NCI-H2081 (cell line): ENCODE measurements around the gene PRRX2.

Source experiments
- DNase-seq, 2 experiments: peaks; one replicate each; lab custom pipeline; 2025; lab: John Stamatoyannopoulos, UW

The PRRX2 gene

DNA sequence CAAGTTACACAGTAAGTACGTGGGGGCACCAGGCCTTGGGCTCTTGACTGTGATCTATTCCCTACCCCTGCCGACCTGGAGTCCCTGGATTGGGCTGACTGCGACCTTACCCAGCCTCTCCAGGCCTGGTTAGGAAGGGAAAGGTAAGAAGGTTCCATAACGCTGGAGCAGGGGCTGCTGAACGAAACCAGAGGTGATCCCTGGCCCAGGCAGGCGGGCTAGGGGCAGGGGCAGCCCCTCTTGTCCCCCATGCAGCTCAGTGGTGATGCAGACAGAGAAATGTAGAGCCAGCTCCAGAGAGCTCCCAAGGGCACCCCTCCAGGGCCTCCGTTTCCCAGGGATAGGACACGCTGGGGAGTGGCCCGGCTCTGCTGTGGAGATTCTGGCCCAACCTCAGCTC, 14.1 kb downstream of the PRRX2 start:
- no peak for DNase-seq

DNA sequence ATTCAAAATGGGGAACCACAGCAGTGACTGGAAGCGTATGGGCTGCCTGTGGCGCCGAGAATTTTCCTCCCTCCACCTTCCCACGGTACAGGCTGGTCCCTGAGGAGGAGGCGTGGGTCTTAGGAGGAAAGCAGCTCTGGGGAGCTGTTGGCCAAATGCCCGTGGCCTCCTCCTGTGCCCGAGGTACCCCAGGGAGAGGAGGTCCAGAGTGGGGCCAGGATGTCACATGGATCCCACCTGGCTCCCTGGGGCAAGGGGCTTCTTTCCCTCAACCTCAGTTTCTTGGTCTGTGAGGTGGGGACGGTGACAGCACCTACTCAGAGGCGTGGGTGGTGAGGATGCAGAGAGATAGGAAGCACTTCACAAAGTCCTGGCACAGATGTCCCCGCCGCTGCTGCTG, 16.5 kb downstream of the PRRX2 start:
- no peak for DNase-seq

GRCh38 chr9:129682381-129682780, 16.9 kb downstream of the PRRX2 start:
- no peak for DNase-seq

DNA sequence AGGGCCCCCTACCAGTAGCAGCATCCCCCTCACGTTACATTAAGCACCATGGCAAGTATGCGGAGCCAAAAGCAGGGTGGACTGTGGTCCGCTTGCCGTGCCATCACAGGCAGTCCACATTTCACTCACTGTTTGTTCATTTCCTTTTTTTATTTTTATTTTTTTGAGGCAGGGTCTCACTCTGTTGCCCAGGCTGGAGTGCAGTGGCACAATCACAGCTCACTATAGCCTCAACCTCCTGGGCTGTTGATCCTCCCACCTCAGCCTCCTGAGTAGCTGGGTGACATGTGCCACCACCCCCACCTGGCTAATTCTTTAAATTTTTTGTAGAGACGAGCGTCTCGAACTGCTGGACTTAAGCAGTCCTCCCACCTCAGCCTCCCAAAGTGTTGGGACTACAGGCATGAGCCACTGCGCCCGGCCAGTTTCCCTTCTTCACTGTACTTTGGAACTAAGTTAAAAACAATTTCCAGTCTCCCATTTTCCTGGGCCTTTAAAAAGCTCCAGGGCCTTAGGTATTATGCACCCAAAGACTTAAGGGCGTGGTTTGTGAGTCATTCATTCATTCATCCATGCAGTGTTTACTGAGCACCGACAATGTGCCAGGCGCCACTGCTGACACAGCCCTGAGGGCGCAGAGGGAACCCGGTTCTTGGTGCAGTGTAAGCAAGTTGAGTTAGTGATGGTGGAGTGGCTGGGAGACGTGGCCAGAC, 19.9 kb downstream of the PRRX2 start:
- no peak for DNase-seq

- no peak for DNase-seq
Observed at GRCh38 chr9:129685933-129686259, 20.4 kb downstream of the PRRX2 start.

GRCh38 chr9:129686736-129687135, 21.3 kb downstream of the PRRX2 start:
- DNase-seq, result no peak

- no peak for DNase-seq
Observed at GRCh38 chr9:129687391-129687790, 21.9 kb downstream of the PRRX2 start.

GRCh38 chr9:129688285-129689043, 23.0 kb downstream of the PRRX2 start:
- DNase-seq, result no peak

GRCh38 chr9:129692534-129692933, 27.1 kb downstream of the PRRX2 start:
- no peak for DNase-seq

GRCh38 chr9:129693741-129694140, 28.3 kb downstream of the PRRX2 start:
- no peak for DNase-seq

GRCh38 chr9:129694243-129694646, 28.8 kb downstream of the PRRX2 start:
- no peak for DNase-seq

- DNase-seq, result no peak
Observed at GRCh38 chr9:129695870-129696269, 30.4 kb downstream of the PRRX2 start.

DNA sequence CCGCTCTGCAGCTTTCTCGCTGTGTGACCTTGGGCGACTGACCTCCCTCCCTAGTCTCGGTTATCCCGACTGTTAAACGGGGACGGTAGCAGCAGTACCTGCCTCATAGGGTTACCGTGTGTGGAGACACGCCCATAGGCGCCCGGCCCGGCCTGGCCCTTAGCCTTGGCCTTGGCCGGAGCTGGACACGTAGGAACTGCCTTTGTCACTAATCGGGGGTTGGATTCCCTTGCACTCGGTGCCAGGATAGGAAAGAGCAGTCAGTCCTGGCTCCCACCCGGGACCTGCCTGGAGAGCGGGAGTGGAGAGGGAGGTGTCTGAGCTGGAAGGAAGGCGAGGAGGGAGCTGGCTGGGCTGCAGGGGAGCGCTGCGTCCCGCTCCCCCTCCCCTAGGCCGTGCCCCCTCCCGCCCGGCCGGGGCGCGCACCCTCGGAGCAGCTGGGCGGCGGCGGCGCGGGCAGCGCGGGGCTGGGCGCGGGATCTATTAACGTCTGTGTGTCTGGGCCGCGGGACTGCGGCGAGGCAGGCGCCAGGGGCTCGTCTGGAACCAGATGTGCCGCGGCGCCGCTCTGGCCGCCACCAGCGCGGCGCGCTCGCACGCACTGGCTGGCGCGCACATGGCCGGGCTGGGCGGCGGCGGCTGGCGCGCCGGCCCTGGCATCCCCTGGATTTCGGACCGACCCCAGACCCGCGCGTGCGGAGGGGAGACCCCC, 31.7 kb downstream of the PRRX2 start:
- peak; percentile 21 to 56 for DNase-seq

DNA sequence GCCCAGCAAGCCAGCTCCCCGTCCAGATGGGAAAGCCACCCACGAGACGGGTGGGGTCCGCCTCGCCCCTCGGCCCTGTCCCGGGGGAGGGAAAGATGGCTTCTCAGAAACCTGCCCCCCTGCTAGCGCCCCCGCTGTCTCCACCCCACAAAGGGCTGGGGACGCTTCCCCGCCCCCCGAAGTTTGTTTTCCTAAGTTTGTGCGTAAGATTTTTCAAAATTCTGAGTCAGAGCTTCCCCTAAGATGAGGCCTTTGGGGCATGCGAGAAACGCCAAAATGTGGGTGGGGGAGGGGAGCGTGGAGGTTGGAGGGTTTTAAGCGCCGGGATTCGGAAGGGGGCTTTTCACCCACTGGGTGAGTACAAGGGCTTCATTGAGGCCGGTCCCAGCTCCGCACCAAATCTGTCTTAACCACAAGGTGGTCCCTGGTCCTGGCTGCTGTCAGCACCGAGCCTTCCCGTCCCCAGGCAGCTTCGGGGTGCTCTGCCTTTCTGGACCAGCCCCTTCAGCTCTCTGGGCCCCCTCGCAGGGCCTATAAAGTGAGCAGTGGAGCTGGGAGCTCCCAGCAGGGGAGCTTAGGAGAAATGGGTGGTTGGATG, 32.3 kb downstream of the PRRX2 start:
- DNase-seq, result no peak

DNA sequence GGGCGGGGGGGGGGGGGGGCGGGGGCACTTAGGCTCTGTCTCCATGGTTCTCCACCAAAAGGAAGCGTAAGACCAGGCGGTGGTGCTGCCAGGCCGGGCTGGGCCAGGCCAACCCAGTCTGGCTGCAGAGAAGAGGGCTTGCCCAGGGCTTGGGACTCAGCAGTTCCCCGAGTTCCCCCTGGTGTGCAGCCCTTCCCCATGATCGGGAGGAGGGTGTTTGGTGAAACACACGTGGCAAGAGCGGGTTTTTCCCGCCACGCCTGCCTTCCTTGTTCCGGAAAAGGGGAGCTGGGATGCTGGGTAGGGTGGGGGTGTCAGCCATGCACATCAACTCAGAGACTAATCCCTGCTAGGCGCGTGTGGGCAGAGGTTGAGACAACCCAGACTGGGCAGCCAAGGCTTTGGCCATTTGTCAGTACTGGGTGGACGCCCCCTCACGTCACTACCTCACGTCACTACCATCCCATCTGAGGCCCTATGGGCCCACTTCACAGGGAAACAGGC, 32.9 kb downstream of the PRRX2 start:
- DNase-seq, result no peak

DNA sequence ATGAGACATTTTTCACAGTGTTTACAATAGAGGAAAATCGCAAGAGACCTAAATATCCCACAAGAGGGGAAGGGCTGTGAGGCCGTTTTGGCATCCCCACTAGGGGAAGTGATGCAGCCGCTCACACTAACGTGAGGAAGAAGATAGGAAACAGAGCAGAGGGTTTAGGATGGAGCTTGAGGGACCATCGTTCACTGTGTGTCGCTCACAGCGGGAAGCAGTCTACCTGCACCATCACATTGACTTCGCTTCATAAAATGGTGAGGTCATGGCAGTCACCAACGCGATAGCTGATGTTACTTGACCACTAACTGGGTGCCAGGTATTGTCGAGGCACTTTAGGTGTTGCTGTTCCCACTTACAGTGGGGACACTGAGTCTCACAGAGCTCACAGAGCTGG, 35.6 kb downstream of the PRRX2 start:
- no peak for DNase-seq

- DNase-seq, result no peak
Observed at GRCh38 chr9:129701549-129701948, 36.1 kb downstream of the PRRX2 start.

DNA sequence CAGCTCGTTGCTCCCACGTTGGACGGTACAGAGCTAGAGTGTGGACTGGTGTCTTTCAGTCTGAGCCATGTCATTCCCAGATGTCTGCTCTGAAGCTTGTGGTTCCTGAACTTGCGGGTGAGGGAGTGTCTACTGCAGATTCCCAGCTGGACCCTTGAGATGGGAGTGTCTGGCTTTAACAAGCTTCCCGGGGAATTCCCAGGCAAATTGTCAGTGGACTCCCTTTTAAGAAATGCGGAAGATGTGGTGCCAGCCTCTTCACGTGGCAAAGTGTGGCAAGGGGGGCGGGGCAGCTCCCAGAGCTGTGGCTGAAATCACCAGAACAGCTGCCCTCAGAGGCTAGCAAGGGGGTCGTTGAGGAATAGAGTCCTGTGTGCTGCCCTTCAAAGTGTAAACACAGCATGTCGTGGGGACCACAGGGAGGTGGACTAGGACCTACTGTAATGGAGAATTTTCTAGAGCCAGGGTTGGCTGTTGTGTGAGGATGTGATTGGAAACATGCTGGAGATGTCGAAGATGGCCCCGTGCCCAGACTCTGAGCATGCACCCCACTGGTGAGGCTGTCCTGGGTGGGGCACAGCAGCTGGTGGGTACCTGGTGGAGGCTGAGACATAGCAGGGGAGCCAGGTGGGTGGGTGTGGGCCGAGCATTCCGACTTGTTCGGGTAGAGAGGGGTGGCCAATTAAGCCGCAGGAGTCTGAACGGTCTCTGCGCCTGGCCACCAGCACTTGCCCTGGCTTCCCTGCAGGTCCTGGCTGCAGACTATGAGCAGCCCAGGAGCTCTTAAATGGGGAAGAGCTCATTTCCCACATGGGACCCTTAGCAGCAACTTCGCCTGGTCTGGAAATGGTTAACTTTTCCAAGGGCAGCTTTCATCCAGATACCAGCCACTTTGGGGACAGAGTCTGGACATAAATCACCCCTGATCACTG, 37.4 kb downstream of the PRRX2 start:
- no peak for DNase-seq

DNA sequence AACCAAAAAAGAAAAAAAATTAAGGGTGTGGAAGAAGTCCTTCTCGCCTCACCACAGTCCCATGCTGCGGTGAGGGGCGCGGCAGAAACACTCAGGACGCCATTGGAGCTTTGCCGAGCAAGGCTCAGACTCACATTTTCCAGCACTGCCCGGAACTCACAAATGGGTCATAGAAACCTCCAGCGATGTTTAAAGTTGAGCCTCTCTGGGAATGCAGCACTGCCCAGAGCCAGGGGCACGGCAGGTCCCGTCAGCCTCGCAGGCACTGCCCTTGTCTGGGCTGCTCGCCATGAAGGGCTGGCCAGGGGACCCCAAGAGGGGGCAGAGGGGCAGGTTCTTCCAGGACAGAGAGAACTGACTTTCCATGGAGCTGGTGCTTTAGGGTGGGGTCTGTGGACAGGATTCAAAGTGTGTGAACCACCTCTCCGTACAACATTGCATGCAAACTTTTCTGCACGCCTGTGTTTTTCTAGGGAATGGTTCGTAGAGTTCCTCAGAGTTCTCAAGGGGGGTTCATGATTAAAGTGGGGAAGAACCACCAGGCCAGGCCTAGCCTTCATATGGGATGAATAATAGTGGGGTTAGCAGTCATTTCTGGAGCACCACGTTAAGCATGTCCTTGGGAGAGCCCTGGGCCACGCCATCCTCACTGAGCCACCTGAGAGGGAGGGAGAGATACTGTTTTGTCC, 38.4 kb downstream of the PRRX2 start:
- no peak for DNase-seq

DNA sequence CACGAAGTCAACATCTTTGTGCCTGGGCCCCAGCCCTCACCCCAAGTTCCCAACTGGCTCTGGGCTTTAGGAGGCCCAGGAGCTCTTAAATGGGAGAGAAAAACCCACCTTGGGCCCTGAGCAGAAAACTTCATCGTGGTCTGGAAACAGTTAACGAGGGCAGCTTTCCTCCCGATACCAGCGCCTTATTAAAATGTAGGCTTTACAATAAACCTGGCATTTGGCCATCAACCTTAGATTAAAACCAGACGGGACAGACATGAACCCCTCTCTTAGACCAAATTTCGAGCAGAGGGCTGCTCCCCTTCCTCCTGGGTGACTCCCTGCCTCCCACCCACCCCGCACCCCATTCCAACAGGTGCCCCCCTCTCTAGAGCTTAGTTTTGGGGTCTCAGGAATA, 39.4 kb downstream of the PRRX2 start:
- DNase-seq, result no peak

GRCh38 chr9:129708793-129709192, 43.3 kb downstream of the PRRX2 start:
- DNase-seq, result no peak
